ENCODE results near the gene CENPL. TPM values are rescaled to one million over a fixed set of nuclear protein-coding genes. Genes with fewer than 3 reads are reported as not detected.
"Not testable (repeated sequence)": the region's sequence is repeated elsewhere in the genome, so short reads cannot be mapped to it uniquely, and the experiment has no call there.

CENPL gene
- 3.3 TPM for total RNA-seq
- long read RNA-seq, partial matches to known transcripts, result 0 of 2 reads
- long read RNA-seq, other reads (novel, unspliced or antisense), result 0 of 2 reads

GRCh38 chr1:173824315-173825081, at the start of gene CENPL, which contains the start of gene DARS2:
Gene CENPL (minus strand): TSS chr1:173824883. CDS start chr1:173811299, 13,584 bp downstream.
Gene DARS2 (plus strand): TSS chr1:173824673. CDS start chr1:173825230, 557 bp downstream.
- ATAC-seq (peak; percentile 99), DNase-seq (ENCODE audit: missing footprints) (peak; percentile 98)
- intact Hi-C loops (cut with DNase I), result loop anchor here (1.0 to 10.0 kb wide), 4 partner anchors 346 to 1080 kb away; no protein-coding TSS in a partner anchor

GRCh38 chr1:173871500-173871899, 46.8 kb upstream of the CENPL start:
- DNase-seq (ENCODE audit: missing footprints) (no peak), ATAC-seq (no peak)
- intact Hi-C loops (cut with DNase I), result loop anchor here (10.0 kb wide), 1 partner anchor 203 kb away; no protein-coding TSS in a partner anchor

GRCh38 chr1:173871091-173871490, 46.4 kb upstream of the CENPL start:
- intact Hi-C loops (cut with DNase I), result loop anchor here (10.0 kb wide), 1 partner anchor 204 kb away; no protein-coding TSS in a partner anchor
- DNase-seq (ENCODE audit: missing footprints), result no peak

GRCh38 chr1:173870252-173871075, 45.8 kb upstream of the CENPL start:
- DNase-seq (ENCODE audit: missing footprints), result no peak
- intact Hi-C loops (cut with DNase I), result loop anchor here (10.0 kb wide), 1 partner anchor 204 kb away; no protein-coding TSS in a partner anchor
- ATAC-seq, result no peak

More at GRCh38 chr1:173871091-173871490, 46.4 kb upstream of the CENPL start:
- no peak for ATAC-seq

- ATAC-seq (no peak), DNase-seq (ENCODE audit: missing footprints) (no peak)
- intact Hi-C loops (cut with DNase I), result loop anchor here (2.0 to 5.0 kb wide), 2 partner anchors 153 to 1130 kb away; partner anchors contain the start of genes CACYBP and RC3H1
These were observed 44.3 kb upstream of the CENPL start for GRCh38 chr1:173869021-173869359.

GRCh38 chr1:173868266-173869020, 43.8 kb upstream of the CENPL start, which contains the start of gene ZBTB37:
Gene ZBTB37 (plus strand): TSS chr1:173868380. CDS start chr1:173870226, 1,846 bp downstream.
- intact Hi-C loops (cut with DNase I), result loop anchor here (2.0 to 5.0 kb wide), 2 partner anchors 154 to 1130 kb away; partner anchors contain the start of genes CACYBP and RC3H1
- DNase-seq (ENCODE audit: missing footprints) (peak; percentile 94), ATAC-seq (peak; percentile 76)

GRCh38 chr1:173867753-173868265, 43.1 kb upstream of the CENPL start, which contains the start of gene GAS5:
Gene GAS5 (minus strand): TSS chr1:173867989.
- intact Hi-C loops (cut with DNase I), result loop anchor here (2.0 to 5.0 kb wide), 2 partner anchors 154 to 1131 kb away; partner anchors contain the start of genes CACYBP and RC3H1
- ATAC-seq (peak; percentile 97), DNase-seq (ENCODE audit: missing footprints) (peak; percentile 99)

- no peak for ATAC-seq
- DNase-seq (ENCODE audit: missing footprints), result peak; percentile 77
- intact Hi-C loops (cut with DNase I), result loop anchor here (5.0 kb wide), 1 partner anchor 155 kb away; the partner anchor contains the start of gene RC3H1
These were observed 42.6 kb upstream of the CENPL start for GRCh38 chr1:173867141-173867752.

- no peak for DNase-seq (ENCODE audit: missing footprints)
- no peak for ATAC-seq
- intact Hi-C loops (cut with DNase I), result loop anchor here (5.0 kb wide), 1 partner anchor 156 kb away; the partner anchor contains the start of gene RC3H1
These were observed 41.9 kb upstream of the CENPL start for GRCh38 chr1:173866413-173867115.

GRCh38 chr1:173865468-173866164, 40.9 kb upstream of the CENPL start:
- intact Hi-C loops (cut with DNase I), result loop anchor here (5.0 kb wide), 1 partner anchor 157 kb away; the partner anchor contains the start of gene RC3H1
- DNase-seq (ENCODE audit: missing footprints) (no peak), ATAC-seq (no peak)

- intact Hi-C loops (cut with DNase I), result no loop called here
These were observed 39.6 kb upstream of the CENPL start for GRCh38 chr1:173864179-173864867.

GRCh38 chr1:173863224-173864161, 38.8 kb upstream of the CENPL start:
- DNase-seq (ENCODE audit: missing footprints) (no peak), ATAC-seq (no peak)
- intact Hi-C loops (cut with DNase I), result no loop called here

More at GRCh38 chr1:173864179-173864867, 39.6 kb upstream of the CENPL start:
- DNase-seq (ENCODE audit: missing footprints) (no peak), ATAC-seq (no peak)

GRCh38 chr1:173862769-173863223, 38.1 kb upstream of the CENPL start:
- intact Hi-C loops (cut with DNase I), result no loop called here
- ATAC-seq (no peak), DNase-seq (ENCODE audit: missing footprints) (no peak)

GRCh38 chr1:173862146-173862768, 37.6 kb upstream of the CENPL start:
- DNase-seq (ENCODE audit: missing footprints); ATAC-seq; intact Hi-C loops (cut with DNase I): not testable (repeated sequence)
